Stimulated activated CD8-positive, alpha-beta memory T cell treated with anti-CD3 and anti-CD28 coated beads, Interleukin-15, amount 100 ng/mL, for 48 hours (primary cell): ENCODE data around the gene EXD3.
"Not testable (repeated sequence)": the region's sequence is repeated elsewhere in the genome, so short reads cannot be mapped to it uniquely, and the experiment has no call there.

ENCODE experiments used
- DNase-seq, 2 donors: peaks; one replicate each; pipeline ENCODE4 v3.0.0-alpha.2; 2020; ENCODE audit warnings: low read depth in 2 of 2

Gene EXD3

DNA sequence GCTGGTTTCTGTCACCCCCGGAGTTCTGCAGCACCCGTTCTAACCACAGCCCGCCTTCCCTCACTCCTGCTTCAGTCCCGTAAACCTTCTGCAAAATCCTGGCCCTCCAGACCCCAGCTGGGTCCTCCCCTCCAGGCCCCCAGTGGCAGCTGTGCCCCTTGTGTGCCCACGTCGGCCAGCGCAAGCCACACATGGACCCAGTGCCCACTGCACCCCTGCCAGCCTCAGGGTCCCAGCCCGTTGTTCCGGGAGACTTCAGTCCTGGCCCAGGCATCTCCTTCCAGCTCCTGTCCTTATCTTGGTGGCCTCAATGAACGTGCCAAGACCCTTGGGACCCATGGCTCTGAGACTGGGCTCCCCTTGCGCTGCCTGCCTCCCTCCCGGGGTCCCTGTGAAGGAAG lies 43.2 kb downstream of the EXD3 start:
- no peak for DNase-seq

DNA sequence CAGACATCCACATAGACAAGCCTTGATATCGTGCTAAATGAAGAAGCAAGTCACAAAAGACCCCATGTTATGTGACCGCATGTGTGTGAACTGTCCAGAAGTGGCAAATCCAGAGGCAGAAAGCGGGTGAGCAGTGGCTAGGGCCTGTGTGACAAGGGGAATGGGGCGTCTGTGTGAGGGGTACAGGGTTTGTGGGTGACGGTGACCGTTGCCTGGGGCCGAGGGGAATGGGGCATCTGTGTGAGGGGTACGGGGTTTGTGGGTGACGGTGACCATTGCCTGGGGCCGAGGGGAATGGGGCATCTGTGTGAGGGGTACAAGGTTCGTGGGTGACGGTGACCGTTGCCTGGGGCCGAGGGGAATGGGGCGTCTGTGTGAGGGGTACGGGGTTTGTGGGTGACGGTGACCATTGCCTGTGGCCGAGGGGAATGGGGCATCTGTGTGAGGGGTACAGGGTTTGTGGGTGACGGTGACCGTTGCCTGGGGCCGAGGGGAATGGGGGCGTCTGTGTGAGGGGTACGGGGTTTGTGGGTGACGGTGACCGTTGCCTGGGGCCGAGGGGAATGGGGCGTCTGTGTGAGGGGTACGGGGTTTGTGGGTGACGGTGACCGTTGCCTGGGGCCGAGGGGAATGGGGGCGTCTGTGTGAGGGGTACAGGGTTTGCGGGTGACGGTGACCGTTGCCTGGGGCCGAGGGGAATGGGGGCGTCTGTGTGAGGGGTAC lies 44.1 kb downstream of the EXD3 start:
- DNase-seq: not testable (repeated sequence)

DNA sequence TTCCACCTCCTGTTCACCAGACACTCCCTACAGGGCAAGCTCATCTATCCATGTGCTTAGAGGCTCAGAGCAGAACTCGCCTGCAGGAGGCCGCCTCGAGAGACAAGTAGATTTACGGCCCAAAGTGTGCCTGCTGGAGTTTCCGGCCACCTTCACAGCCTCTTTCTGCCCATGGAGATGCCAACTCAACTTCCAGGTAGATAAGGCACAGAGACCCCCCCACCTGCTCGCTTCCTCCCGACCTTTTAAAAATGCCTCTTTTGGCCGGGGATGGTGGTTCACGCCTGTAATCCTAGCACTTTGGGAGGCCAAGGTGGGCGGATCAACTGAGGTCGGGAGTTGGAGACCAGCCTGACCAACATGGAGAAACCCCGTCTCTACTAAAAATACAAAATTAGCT lies 46.6 kb downstream of the EXD3 start:
- no peak for DNase-seq

DNA sequence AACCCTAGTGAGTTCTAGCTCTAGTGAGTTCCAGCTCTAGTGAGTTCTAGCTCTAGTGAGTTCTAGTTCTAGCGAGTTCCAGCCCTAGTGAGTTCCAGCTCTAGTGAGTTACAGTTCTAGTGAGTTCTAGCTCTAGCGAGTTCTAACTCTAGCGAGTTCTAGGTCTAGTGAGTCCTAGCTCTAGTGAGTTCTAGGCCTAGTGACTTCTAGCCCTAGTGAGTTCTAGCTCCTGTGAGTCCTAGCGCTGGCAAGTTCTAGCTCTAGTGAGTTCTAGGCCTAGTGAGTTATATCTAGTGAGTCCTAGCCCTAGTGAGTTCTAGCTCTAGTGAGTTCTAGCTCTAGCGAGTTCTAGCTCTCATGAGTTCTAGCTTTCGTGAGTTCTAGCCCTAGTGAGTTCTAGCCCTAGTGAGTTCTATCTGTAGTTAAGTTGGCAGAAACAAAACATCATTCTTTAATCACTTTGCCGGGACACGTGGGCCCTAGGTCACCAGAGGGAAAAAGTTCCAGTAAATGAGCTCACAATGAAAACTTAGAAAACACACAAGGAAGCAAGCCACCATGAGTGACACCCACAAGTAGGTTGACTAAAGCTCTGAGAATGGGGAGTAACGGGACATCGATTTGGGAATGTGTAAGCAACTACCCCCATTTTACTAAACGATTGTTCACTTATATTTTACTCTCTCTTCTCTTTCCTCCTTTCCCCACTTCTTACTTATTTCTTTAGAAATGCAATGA lies 47.5 kb downstream of the EXD3 start:
- DNase-seq: no peak

DNA sequence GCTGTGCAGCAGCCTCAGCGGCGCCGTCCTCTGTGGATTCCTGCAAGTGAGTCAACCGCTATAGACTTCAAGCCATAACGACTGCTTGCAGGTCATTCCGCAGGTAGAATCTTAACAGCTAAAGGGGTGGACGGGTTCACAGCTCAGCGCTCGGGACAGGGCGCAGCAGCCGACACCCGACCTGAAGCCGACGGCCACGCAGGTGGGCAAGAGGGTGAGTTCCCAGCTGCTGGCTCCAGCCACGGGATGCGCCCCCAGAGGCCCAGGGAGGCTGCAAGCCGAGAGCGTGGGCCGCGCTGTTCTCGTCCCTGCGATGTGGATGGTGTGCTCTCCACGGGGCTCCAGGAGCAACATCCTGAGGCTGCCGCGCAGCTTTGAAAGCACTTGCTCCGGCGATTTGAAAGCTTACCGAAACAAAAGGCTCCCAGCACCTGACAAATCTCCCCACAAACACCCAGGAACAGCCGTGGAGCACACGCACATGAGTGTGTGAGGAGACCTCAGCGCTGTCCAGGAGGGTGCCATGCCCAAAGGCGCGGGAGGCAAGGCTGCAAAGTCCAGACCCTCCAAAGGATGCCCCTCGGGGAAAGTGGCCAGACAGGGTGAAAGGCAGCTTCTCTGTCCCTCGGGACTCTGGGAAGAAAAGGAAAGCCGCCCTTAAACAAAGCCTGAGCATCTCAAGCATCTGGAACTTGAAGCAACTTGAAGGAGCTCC lies 48.7 kb downstream of the EXD3 start:
- DNase-seq: no peak

DNA sequence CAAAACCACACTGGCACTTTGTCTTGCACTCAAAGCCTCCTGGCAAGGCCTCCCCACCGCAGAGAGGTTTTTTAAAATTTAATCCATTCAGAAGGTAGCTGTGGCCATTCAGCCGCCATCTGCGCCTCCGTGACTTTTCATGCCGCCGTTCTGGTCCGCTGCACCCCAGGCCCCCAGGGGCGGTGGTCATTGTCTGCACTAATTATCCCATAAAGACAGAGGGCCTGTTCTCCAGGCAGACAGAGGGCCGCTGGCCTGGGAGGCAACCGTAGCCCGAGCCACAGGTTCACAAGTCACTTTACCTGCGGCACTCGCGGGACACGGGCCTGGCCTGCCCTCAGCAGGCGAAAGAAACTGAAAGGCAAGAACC lies 49.4 kb downstream of the EXD3 start:
- DNase-seq: no peak

DNA sequence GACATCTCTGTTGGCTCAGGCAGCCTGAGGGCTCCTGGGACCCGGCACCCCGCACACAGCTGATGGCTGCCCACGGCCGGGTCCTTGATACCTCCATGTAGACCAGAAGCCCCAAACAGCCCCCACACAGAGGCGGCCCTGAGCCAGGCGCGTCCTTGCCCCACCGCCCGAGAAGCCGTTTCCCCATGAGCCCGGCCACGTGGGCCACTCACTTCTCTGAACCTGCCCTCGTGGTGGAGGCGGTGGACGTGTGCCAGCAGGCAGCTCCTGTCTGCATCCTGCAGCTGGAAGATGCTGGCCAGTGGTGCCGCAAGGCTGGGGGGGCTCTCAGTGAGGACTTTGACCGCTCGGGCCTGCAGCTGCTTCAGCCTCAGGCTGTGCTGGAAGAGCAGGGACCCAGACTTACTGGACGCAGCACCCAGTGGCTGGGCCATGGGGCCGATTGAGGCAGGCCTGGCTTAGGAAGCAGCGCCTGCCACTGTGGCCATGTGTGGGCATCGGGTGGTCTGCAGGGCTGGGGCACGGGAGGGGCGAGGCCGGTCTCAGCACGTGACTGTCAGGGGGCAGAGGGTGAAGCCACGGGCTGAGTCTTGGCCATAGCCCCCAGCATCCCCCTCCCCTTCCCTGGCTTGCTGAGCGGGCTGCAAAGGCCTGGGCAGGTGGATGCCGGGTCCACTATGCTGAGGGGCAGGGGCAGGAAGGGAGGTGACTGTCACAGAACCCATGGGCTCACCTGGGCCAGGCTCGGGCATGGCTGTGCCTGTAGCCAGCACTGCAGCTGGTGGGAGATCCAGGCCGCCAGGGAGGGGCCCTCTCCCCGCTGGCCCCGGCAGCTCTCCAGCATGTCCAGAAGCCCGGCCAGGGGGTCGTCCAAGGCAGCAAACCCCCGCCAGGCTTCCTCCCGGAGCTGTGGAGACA lies 50.0 kb downstream of the EXD3 start:
- DNase-seq: no peak

DNA sequence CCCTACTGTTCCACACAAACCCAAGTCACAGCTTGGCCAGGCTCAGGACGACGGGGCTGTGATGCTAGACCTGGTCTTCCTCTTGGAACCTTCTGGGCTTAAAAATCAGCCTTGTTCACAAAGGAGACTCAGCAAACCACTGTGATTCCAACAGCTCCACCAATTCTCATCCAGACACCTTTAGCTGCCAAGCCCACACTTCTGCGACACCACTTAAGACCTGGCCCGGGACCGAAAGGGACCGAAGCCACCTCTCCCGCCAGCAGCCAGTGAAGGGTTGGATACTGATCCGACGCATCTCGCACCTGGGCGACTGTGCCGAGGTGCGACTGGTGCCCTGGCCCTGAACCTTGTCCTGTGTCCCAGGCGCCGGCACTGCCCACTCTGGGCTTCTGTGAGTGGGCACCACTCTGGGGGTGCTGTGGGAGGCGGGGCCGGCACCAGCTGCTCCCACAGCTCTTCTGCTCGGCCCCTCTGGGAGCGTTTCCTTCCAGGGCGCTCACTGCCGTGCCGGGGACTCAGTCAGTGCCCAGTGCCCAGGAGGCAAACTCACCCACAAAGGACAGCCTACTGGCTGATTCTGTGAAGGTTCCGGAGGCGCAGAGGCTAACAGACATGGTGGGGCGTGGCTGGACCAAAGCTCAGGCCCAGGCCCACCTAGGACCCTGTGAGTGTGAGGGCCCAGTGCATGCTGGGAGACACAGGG lies 50.9 kb downstream of the EXD3 start:
- DNase-seq: no peak

DNA sequence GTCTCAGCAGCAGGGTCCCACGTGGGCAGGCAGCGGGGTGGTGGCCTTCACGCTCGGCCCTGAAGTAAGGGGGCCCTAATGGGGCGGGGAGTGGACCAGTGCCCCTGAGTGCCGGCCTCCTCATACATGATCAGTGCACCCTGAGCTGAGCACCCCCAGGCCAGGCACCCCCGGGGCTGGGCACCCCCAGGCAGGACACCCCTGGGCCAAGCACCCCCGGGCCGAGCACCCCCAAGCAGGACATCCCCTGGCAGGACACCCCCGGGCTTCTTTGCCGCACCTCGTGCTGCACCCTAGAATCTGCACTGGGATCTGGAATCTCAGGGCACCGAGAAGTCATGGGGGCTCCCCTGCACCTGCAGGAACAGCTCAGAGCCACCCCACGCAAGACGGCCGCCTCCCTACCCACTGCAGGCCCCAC lies 51.4 kb downstream of the EXD3 start:
- no peak for DNase-seq

DNA sequence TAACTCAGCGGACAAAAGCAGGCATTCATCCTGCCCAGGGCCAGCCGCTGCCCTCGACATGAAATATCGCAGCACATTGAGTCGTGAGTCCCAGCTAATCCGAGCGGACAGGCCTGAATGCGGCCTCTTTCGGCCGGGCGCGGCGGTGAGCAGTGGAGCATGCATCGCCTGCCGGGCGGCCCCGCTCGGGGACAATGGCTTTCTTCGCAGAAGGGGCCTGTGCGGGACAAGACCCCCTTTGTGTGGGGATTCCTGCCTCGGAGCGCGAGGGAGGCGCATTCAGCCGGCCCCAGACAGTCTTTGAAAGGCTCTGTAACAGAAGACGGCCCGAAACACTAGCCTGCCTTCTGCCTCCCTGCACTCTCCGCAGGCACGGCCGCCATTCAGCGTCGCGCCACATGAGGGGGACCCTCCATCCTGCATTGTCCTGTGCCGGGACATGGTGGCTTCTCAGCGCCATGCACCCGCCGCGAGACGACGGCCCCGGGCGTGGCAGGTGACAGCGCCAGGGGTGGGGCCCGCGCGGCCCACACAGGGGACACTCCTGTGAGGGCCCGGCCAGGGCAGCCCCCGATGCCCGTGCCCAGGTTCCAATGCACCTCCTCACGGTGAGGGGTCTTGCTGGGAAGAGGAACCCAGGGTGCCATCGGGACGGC lies 52.0 kb downstream of the EXD3 start:
- DNase-seq: no peak

DNA sequence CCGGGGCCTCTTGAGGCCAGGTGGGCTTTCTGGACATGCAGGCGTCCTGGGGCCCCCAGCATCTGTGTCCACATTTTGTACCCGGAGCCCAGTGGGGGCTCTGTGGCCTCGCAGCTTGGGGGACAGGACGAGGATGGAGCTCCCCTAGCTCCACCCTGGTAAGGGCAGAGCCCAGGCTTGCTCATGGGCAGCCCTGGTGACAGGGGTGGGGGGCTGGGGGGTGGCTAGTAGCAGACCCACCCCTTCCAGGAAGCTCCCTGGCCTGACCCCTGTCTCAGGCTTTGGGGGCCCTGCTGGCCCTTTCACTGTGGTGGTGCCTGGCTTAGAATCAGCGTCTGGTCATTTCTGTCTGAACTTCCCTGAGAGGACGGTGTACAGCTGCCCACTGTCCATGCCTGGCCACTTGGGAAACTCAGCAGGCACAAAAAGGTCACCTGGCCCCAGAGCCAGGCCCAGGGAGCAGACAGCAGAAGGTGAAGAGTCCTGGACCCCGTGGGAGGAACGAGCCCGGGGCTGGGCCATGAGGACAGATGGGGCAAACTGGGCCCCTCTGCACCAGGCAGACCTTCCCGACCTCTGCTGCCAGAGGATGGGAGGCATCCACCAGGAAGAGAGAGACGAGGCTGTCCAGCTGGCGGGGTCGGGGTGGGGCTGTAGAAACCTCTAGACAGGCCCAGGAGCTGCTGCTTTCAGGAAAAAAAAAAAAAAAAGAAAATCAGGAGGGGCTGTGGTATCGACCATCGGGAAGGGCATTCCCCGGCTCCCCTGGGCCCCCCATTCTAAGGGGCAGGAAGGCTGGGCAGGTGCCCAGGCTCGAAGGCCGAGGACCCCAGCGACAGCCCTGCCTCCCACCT lies 52.8 kb downstream of the EXD3 start:
- DNase-seq: no peak

DNA sequence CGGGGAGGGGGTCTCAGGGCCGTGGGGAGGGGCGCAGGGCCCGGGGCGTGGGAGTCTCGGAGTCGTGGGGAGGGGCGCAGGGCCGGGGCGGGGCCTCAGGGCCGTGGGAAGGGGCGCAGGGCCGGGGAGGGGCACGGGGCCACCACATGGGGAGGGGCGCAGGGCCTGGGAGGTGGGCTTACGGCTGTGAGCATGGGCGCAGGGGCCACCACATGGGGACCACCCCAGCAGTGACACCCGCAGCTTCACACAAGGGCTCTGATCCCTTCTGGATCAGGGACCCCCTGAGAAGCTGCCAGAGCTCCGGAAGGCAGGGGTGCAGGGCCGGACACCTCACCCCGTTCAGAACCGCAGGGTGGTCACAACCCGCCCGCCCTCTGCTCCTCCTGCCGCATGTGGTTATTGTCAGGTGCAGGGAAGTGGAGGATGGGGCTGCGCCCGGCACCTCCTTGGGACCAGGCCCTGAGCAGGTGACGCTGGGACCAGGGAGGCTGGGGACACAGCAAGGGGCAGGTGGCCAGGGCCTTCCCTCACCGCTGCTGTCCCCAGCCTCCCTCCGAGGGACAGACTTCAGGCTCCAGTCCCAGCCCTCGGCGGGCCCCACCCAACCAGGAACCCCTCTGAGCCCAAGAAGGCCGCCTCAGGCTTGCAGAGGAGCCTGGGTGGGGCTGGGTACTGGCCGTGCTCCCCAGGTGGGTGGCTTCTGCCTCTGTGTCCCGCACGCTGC lies 53.7 kb downstream of the EXD3 start:
- DNase-seq: no peak

DNA sequence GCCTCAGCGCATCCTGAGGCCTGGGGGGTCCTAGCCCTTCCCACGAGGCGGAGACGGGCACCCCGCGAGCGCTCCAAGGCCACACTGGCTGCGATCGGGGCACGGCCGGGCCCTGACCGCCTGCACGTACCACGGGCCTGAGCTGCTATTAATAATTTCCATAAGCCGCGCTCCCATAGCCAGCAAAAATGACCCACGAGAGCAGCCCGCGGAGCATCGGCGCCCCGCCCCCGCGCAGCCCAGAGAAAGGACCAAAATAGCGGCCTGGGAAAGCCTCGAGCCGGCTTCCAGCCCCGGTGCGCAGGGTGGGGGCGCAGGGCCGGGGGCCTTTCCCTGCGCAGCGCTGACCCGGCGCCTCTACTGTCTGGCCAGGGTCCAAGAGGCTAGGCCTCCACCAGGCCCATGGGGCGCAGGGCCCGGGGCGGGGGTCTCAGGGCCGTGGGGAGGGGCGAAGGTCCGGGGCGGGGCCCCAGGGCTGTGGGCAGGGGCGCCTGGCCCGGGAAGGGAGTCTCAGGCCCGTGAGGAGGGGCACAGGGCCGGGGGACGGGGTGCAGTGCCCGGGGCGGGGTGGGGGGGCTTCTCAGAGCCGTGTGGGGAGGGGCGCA lies 54.4 kb downstream of the EXD3 start:
- DNase-seq: no peak

DNA sequence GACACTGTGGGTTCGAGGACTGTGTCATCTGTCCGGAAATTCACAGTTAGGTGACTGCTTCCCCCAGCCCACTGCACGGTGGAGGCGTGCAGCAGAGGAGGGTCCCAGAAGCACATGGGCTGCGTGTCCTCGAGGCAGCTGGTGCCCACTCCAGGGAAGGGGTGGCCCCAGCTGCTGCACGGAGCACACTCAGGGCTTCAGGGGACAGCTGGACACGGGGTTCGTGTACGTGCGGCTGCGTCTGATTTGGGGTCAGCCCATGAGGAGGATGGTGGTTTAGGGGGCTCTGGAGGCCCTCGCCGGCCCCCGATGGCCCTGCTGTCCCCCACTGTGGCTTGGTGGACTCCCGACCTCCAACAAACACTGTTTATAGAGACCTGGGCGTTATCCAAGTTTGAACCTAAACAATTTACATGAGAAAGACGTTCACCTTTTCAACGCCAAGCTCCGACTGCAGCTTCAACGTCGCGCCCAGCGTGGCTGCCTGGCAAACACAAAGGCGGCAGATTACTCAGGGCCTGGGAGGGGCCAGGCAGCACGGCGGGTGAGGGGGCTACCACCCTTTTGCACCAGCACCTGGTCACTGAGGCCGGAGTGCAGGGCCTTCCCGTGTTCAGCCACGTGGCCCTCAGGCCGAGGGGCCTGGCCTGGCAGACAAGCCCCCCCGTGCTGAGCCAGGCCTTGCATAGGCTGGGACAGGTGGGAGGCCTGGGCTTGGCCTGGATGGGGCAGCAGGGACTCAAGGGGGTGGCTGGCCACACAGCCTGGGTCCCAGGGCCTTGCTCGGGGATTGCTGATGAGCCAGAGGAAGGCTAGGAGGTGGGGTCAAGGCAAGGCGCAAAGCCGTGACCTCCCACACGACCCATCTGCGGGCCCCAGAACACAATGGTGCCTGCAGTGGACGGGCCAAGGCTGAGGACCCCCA lies 55.2 kb downstream of the EXD3 start:
- no peak for DNase-seq

DNA sequence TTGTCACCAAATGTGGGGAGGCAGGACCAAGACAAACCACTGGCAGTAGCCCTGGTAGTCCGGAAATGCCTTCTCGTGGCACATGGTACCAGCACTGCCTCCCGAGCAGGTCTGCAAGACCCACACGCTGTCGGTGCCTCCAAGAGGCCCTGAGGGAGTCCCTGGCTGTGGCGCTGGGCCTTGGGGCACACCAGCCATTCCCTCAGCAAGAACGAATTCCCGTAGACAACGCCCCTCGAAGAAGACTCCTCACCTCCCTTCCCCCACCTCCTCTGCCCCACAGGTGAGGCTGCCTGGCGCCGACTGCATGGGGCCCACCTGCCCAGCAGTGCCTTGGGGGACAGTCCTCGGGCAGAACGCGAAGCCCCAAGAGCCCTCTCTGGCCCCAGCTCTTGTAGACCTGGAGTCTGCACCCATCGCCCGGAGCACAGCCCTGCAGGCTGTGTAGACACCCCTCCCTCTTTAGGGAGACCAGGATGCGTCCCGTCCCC lies 56.0 kb downstream of the EXD3 start:
- DNase-seq: no peak

DNA sequence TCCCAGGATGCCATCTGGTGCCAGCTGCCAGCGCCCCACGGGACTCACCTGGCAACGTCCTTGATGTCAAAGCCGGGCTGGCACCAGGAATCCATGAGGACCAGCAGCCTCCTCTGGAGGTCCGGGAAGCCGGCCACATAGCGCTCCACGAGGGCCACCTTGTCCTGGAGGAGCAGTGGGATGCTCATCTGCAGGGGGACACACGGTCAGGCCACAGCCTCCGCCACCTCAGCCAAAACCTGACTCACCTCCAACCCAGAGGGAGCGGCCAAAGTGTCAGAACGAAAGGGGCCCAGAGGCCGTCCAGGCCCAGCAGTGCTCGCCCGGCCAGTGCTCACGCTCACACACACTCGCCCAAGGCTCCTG lies 56.5 kb downstream of the EXD3 start:
- DNase-seq: no peak
